Stomach smooth muscle (tissue), 2 donors: Measurements from ENCODE around the gene BOD1L1.

ENCODE experiments used
- H3K27ac ChIP-seq: one replicate; pipeline ENCODE4 v1.7.0; 2013; ENCODE audit warnings: mild to moderate bottlenecking, low read length, inconsistent platforms
- H3K27me3 ChIP-seq, 2 donors: one replicate each; pipeline ENCODE4 v1.7.0; 2013; ENCODE audit warnings: low read length in 2 of 2; ENCODE audit not compliant: insufficient read depth in 2 of 2, control insufficient read depth in 1 of 2
- H3K36me3 ChIP-seq, 2 donors: one replicate each; pipeline ENCODE4 v1.7.0; 2013; ENCODE audit warnings: low read length in 2 of 2; ENCODE audit not compliant: control insufficient read depth in 2 of 2, insufficient read depth in 2 of 2
- H3K4me1 ChIP-seq: one replicate; pipeline ENCODE4 v1.7.0; 2013; ENCODE audit warnings: low read length; ENCODE audit not compliant: control insufficient read depth, insufficient read depth
- H3K4me3 ChIP-seq, 2 donors: one replicate each; pipeline ENCODE4 v1.7.0; 2013; ENCODE audit warnings: low read length in 2 of 2
- H3K9ac ChIP-seq, 2 donors: one replicate each; pipeline ENCODE4 v1.7.0; 2013; ENCODE audit warnings: low read length in 2 of 2, mild to moderate bottlenecking in 1 of 2
- H3K9me3 ChIP-seq, 2 donors: one replicate each; pipeline ENCODE4 v1.7.0; 2013; ENCODE audit warnings: low read length in 2 of 2; ENCODE audit not compliant: control insufficient read depth in 2 of 2
- donor health status: healthy.
- donor health status: Pancreatic carcinoma.

The BOD1L1 gene

GRCh38 chr4:13617801-13618200 is 9.7 kb downstream of the BOD1L1 start:
- Histone ChIP-seq H3K27me3 (no peaks in the 10 kb centered on the region), H3K9ac (no peak overlapping the region), H3K4me3 (no peak overlapping the region), H3K9me3 (no peaks in the 10 kb centered on the region), H3K4me1 (no peaks in the 10 kb centered on the region), H3K27ac (no peak overlapping the region), H3K36me3 (peaks cover 17 to 18% of the 10 kb centered on the region in 2 donors)

- H3K9me3 ChIP-seq: no peaks in the 10 kb centered on the region
- H3K4me1 ChIP-seq: no peaks in the 10 kb centered on the region
- no peak overlapping the region for H3K27ac ChIP-seq
- no peaks in the 10 kb centered on the region for H3K27me3 ChIP-seq
- no peak overlapping the region for H3K4me3 ChIP-seq
- no peak overlapping the region for H3K9ac ChIP-seq
- H3K36me3 ChIP-seq: peaks cover 23 to 28% of the 10 kb centered on the region in 2 donors
Measured at GRCh38 chr4:13616597-13616996, 10.9 kb downstream of the BOD1L1 start.

DNA sequence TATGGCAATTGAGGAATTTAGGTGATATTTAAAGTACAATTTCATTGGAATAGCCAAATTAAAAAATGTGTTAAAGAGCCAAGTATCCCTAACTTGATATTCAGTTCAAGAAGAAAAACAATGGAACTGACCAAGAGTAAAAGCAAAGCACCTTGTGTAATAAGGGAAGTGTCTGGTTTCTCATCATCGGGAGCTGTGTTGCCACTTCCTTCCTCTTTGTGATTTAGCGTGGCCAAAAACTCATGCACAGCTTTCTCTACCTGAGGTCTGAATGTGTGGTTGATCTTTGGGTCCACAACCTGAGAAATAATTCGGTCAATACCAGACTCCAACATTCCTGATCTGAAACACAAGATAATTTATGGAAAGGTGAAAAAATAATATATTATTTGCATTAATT is 12.4 kb downstream of the BOD1L1 start:
- Histone ChIP-seq H3K36me3 (peaks cover 23 to 28% of the 10 kb centered on the region in 2 donors), H3K27me3 (no peaks in the 10 kb centered on the region)

GRCh38 chr4:13612569-13612968 is 15.0 kb downstream of the BOD1L1 start:
- no peaks in the 10 kb centered on the region for H3K27me3 ChIP-seq
- peaks cover 22 to 35% of the 10 kb centered on the region in 2 donors for H3K36me3 ChIP-seq
- H3K9ac ChIP-seq: no peak overlapping the region
- peak overlapping the region; percentile 8 for H3K27ac ChIP-seq
- H3K4me1 ChIP-seq: no peaks in the 10 kb centered on the region
- no peak overlapping the region for H3K4me3 ChIP-seq
- H3K9me3 ChIP-seq: no peaks in the 10 kb centered on the region

More for the DNA sequence above, 12.4 kb downstream of the BOD1L1 start:
- no peak overlapping the region for H3K4me3 ChIP-seq
- no peak overlapping the region for H3K9ac ChIP-seq
- no peaks in the 10 kb centered on the region for H3K9me3 ChIP-seq
- no peak overlapping the region for H3K27ac ChIP-seq
- no peaks in the 10 kb centered on the region for H3K4me1 ChIP-seq

DNA sequence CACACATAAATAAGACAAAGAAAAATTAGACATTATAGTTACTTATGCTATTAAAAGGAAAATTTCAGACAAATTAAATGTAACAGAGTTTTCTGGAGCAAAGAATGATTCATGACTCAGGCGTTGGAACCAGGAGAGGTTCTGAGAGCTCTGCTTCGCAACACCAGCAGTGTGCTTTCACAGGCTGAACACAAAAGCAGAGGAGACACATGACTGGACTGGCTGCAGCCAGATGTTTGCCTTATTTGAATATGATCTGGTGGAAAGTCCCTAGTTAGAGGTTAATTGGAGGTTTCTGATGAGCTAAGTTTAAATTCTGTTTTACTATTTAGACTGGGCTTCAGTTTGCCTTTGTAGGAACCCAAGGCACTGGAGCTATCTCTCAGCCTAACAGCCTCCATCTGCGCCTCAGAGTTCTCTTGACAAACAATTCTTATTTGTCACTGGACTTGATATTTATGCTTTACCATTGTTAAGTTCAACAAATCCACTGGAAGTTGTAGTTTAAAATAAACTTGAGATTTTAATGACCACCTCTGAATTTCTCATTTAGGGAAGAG is 16.2 kb downstream of the BOD1L1 start:
- H3K9me3 ChIP-seq: no peaks in the 10 kb centered on the region
- no peak overlapping the region for H3K9ac ChIP-seq
- peak overlapping the region; percentile 8 for H3K27ac ChIP-seq
- no peaks in the 10 kb centered on the region for H3K4me1 ChIP-seq
- no peak overlapping the region for H3K4me3 ChIP-seq
- peaks cover 23 to 40% of the 10 kb centered on the region in 2 donors for H3K36me3 ChIP-seq
- no peaks in the 10 kb centered on the region for H3K27me3 ChIP-seq

GRCh38 chr4:13605330-13605729 is 22.2 kb downstream of the BOD1L1 start:
- peaks cover 30 to 53% of the 10 kb centered on the region in 2 donors for H3K36me3 ChIP-seq
- no peaks in the 10 kb centered on the region for H3K9me3 ChIP-seq

GRCh38 chr4:13601848-13602247 is 25.7 kb downstream of the BOD1L1 start:
- Histone ChIP-seq H3K4me1 (no peaks in the 10 kb centered on the region), H3K27ac (no peak overlapping the region), H3K4me3 (no peak overlapping the region), H3K27me3 (no peaks in the 10 kb centered on the region), H3K9me3 (no peaks in the 10 kb centered on the region), H3K36me3 (peaks cover 29 to 48% of the 10 kb centered on the region in 2 donors), H3K9ac (no peak overlapping the region)

More at GRCh38 chr4:13605330-13605729, 22.2 kb downstream of the BOD1L1 start:
- H3K4me1 ChIP-seq: no peaks in the 10 kb centered on the region
- H3K4me3 ChIP-seq: no peak overlapping the region
- no peaks in the 10 kb centered on the region for H3K27me3 ChIP-seq
- H3K9ac ChIP-seq: no peak overlapping the region
- no peak overlapping the region for H3K27ac ChIP-seq

- Histone ChIP-seq H3K4me3 (no peak overlapping the region), H3K9me3 (no peaks in the 10 kb centered on the region), H3K9ac (no peak overlapping the region), H3K4me1 (no peaks in the 10 kb centered on the region), H3K27me3 (no peaks in the 10 kb centered on the region), H3K27ac (no peak overlapping the region), H3K36me3 (peaks cover 35 to 51% of the 10 kb centered on the region in 2 donors)
Measured at GRCh38 chr4:13601048-13601447, 26.5 kb downstream of the BOD1L1 start.

DNA sequence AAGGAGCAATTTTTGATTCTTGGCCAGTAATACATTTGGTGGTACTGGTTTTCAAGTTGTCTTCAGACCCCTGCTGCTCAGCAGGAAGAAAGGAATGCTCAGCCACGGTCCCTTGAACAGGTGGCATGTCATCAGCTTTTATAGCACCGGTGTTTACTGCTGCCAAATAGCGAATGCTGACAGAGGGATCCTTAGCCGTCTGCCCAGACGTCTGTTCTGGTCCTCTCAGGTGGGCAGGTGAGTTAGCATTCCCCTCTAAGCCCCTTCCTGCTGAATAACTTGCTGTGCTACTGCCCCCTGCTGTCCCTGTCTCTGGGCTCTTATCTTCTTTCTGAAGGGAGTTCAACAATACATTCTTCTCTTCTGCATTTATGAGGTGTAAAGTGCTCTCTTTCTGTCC is 28.4 kb downstream of the BOD1L1 start:
- Histone ChIP-seq H3K36me3 (peaks cover 36 to 47% of the 10 kb centered on the region in 2 donors), H3K27me3 (no peaks in the 10 kb centered on the region), H3K9me3 (no peaks in the 10 kb centered on the region), H3K4me1 (no peaks in the 10 kb centered on the region), H3K4me3 (no peak overlapping the region), H3K27ac (no peak overlapping the region), H3K9ac (no peak overlapping the region)

DNA sequence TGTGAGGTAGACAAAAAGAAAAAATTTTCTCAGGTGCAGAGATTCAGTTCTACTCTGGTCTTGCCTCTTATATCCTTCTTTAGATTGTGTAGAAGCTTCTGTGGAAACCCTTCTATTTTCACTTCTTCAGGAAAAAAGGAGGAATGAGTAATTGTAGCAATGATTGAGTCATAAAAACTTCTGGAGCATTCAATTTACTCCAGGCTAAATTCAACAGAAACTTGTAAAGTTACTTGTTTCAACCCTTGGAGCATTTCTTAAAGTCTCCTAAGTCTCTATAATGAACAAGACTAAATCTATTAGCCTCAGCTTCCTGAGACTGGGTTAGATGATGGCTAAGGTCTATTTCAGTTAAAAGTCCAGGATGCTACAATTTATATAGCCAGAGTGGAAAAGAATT is 29.9 kb downstream of the BOD1L1 start:
- Histone ChIP-seq H3K9me3 (no peaks in the 10 kb centered on the region), H3K9ac (no peak overlapping the region), H3K27ac (no peak overlapping the region), H3K4me3 (no peak overlapping the region), H3K36me3 (peaks cover 39 to 45% of the 10 kb centered on the region in 2 donors), H3K4me1 (no peaks in the 10 kb centered on the region), H3K27me3 (no peaks in the 10 kb centered on the region)

- no peak overlapping the region for H3K9ac ChIP-seq
- H3K4me1 ChIP-seq: no peaks in the 10 kb centered on the region
- no peaks in the 10 kb centered on the region for H3K27me3 ChIP-seq
- H3K4me3 ChIP-seq: no peak overlapping the region
- peaks cover 35 to 42% of the 10 kb centered on the region in 2 donors for H3K36me3 ChIP-seq
- no peaks in the 10 kb centered on the region for H3K9me3 ChIP-seq
- no peak overlapping the region for H3K27ac ChIP-seq
Measured at GRCh38 chr4:13597141-13597540, 30.4 kb downstream of the BOD1L1 start.
